AG10803 (cell line): ENCODE results near the gene TBC1D16.
"Not testable (repeated sequence)": the region's sequence is repeated elsewhere in the genome, so short reads cannot be mapped to it uniquely, and the experiment has no call there.

Experiments used
- DNase-seq: peaks from one replicate; pipeline ENCODE4 v3.0.0; 2010; ENCODE audit warnings: low read depth
- H3K4me3 ChIP-seq: 2 replicates; pipeline ENCODE4 v1.5.1; 2011; ENCODE audit warnings: mild to moderate bottlenecking, low read length, control low read depth
- CTCF ChIP-seq: conservative IDR thresholded peaks from 2 replicates; pipeline ENCODE4 v1.5.1; 2011; ENCODE audit warnings: mild to moderate bottlenecking, low read length, control low read depth, inconsistent platforms

TBC1D16 gene

GRCh38 chr17:79901131-79901530 lies 134.5 kb downstream of the TBC1D16 start:
- TF ChIP-seq CTCF, result no peak

GRCh38 chr17:79899584-79899983 lies 136.1 kb downstream of the TBC1D16 start:
- no peak for TF ChIP-seq CTCF
- DNase-seq, result no peak
- no peak overlapping the region for H3K4me3 ChIP-seq

More at GRCh38 chr17:79901131-79901530, 134.5 kb downstream of the TBC1D16 start:
- DNase-seq, result no peak
- H3K4me3 ChIP-seq, result no peak overlapping the region

GRCh38 chr17:79897243-79898063 lies 138.2 kb downstream of the TBC1D16 start:
- H3K4me3 ChIP-seq, result no peak overlapping the region
- DNase-seq, result no peak
- no peak for TF ChIP-seq CTCF

GRCh38 chr17:79893457-79893856 lies 142.2 kb downstream of the TBC1D16 start:
- not testable (repeated sequence) for H3K4me3 ChIP-seq, DNase-seq

GRCh38 chr17:79892457-79893241 lies 143.0 kb downstream of the TBC1D16 start:
- no peak for TF ChIP-seq CTCF
- DNase-seq, result no peak
- no peak overlapping the region for H3K4me3 ChIP-seq

- no peak for TF ChIP-seq CTCF
- no peak for DNase-seq
- no peak overlapping the region for H3K4me3 ChIP-seq
Measured at GRCh38 chr17:79891113-79891730, 144.4 kb downstream of the TBC1D16 start.

- no peak for DNase-seq
- TF ChIP-seq CTCF, result no peak
- H3K4me3 ChIP-seq, result no peak overlapping the region
Measured at GRCh38 chr17:79890706-79891105, 145.0 kb downstream of the TBC1D16 start.
